ENCODE results near the gene NAT9. TPM values are rescaled to one million over a fixed set of nuclear protein-coding genes. Genes with fewer than 3 reads are reported as not detected.

Gene NAT9
- polyA plus RNA-seq, 2 of the 4 experiments (the other 2 are of a cell fraction): 43.4 to 71.4 TPM

GRCh38 chr17:74728702-74729075, 47.5 kb downstream of the NAT9 start:
- TF ChIP-seq NPAS2 (CRISPR knock-in tag; IDR thresholded peaks at IDR 0.05; ENCODE audit: borderline replicate concordance) (no peak), POLR2AphosphoS2 (conservative IDR thresholded peaks at IDR 0.05; ENCODE audit: low read length) (no peak), BHLHE40 (IDR thresholded peaks at IDR 0.05; ENCODE audit: low read depth, low read length) (no peak), HOXB13 (CRISPR knock-in tag; IDR thresholded peaks at IDR 0.05; ENCODE audit: low read depth) (no peak), ESRRA (IDR thresholded peaks at IDR 0.05; ENCODE audit: borderline replicate concordance, low read length) (no peak), EHMT2 (IDR thresholded peaks at IDR 0.05; ENCODE audit: low read depth) (no peak)
- TF ChIP-seq, protein P1, sequence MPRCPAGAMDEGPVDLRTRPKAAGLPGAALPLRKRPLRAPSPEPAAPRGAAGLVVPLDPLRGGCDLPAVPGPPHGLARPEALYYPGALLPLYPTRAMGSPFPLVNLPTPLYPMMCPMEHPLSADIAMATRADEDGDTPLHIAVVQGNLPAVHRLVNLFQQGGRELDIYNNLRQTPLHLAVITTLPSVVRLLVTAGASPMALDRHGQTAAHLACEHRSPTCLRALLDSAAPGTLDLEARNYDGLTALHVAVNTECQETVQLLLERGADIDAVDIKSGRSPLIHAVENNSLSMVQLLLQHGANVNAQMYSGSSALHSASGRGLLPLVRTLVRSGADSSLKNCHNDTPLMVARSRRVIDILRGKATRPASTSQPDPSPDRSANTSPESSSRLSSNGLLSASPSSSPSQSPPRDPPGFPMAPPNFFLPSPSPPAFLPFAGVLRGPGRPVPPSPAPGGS (IDR thresholded peaks at IDR 0.05): no peak
- Histone ChIP-seq H3K4me3 (no peak overlapping the region), H3K27ac (no peak overlapping the region), H3K4me1 (0 out of 3 replicates have a peak, but pooled peaks cover 1% of the 10 kb centered on the region), H3K4me2 (no peak overlapping the region), H3K9me3 (peaks cover 7% of the 10 kb centered on the region)
- ChIA-PET CTCF (interaction anchor here (1.4 kb wide), 3 partner anchors 48 to 81 kb away, joined by 3 to 4 read pairs (median 3); no protein-coding TSS in a partner anchor), POLR2A (no interaction called here)
- WGBS (ENCODE audit: missing lambda C conversion rate): 28% methylated on average over 3 of the region's 3 CpGs
- peak; percentile 81 for FAIRE-seq
- DNase-seq (ENCODE audit: low read depth in 1 of 2, low spot score in 1 of 2): no peak
- no peak for ATAC-seq

DNA sequence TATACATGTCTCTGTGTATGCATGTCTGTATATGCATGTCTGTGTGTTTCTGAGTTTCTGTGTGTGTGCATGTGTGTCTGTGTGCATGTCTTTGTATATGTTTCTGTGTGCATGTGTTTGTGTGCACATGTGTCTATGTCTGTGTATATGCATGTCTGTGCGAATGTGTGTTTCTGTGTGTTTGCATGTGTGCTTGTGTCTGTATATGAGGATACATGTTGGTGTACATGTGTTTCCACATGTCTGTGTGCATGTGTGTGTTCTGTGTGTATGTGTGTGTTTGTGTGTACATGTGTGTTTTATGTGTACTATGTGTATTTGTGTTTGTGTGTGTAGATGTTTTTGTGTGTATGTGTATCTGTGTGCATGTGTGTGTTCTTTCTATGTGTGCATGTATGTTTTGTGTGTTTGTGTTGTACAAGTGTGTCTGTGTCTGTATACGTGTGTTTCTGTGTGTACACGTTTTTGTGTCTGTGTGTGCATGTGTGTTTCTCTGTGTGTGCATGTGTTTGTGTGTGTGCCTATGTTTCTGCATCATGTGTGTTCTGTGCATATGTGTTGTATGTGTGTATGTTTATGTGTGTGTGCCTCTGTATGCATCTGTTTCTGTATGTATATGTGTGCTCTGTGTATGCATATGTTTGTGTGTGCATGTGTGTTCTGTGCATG, 48.0 kb downstream of the NAT9 start:
- FAIRE-seq (peak; percentile 36), DNase-seq (ENCODE audit: low read depth in 1 of 2, low spot score in 1 of 2) (no peak), ATAC-seq (no peak)
- Histone ChIP-seq H3K9me3 (peaks cover 7% of the 10 kb centered on the region), H3K4me3 (no peak overlapping the region), H3K4me1 (no peaks in the 10 kb centered on the region), H3K27ac (no peak overlapping the region), H3K4me2 (no peak overlapping the region)
- 47% methylated on average over 3 of the region's 3 CpGs for WGBS (ENCODE audit: missing lambda C conversion rate)
- ChIA-PET CTCF (no interaction called here), POLR2A (no interaction called here)
- no peak for TF ChIP-seq FOXS1 (CRISPR knock-in tag; IDR thresholded peaks at IDR 0.05)
- TF ChIP-seq JUN (IDR thresholded peaks at IDR 0.05): no peak
- no peak for TF ChIP-seq PBX3 (IDR thresholded peaks at IDR 0.05)
- TF ChIP-seq HMGXB4 (CRISPR knock-in tag; IDR thresholded peaks at IDR 0.05; ENCODE audit: borderline replicate concordance): no peak
- no peak for TF ChIP-seq CTCF (IDR thresholded peaks at IDR 0.05)
- no peak for TF ChIP-seq ZNF302 (CRISPR knock-in tag; IDR thresholded peaks at IDR 0.05)

- H3K4me3 ChIP-seq: no peak overlapping the region
- WGBS (ENCODE audit: missing lambda C conversion rate): 26% methylated on average over 3 of the region's 3 CpGs
- DNase-seq (ENCODE audit: low read depth in 1 of 2, low spot score in 1 of 2): no peak
- no peak for TF ChIP-seq HES2 (IDR thresholded peaks at IDR 0.05)
- H3K9me3 ChIP-seq: peaks cover 7% of the 10 kb centered on the region
- CTCF ChIA-PET: interaction anchor here (0.6 to 5.5 kb wide), 6 partner anchors 10 to 279 kb away, joined by 3 to 48 read pairs (median 8); partner anchors contain the start of genes CD300H and RAB37
- H3K4me1 ChIP-seq: no peaks in the 10 kb centered on the region
- FAIRE-seq: no peak
- POLR2A ChIA-PET: no interaction called here
- no peak overlapping the region for H3K27ac ChIP-seq
- no peak overlapping the region for H3K4me2 ChIP-seq
- ATAC-seq: no peak
These were observed 51.0 kb downstream of the NAT9 start for GRCh38 chr17:74725111-74725510.

All from A549 (cell line).